ENCODE data around the gene UBE3B.

GRCh38 chr12:109458086-109458485, 19.3 kb upstream of the UBE3B start:
- TF ChIP-seq CTCF (IDR thresholded peaks at IDR 0.05) (no peak), EP300 (IDR thresholded peaks at IDR 0.05) (no peak), POLR2A (IDR thresholded peaks at IDR 0.05; ENCODE audit: low read depth) (no peak), POLR2AphosphoS5 (IDR thresholded peaks at IDR 0.05) (peak in 1 of 2 donors; percentile 18)
